ENCODE measurements around the gene FHL5. TPM values are rescaled to one million over a fixed set of nuclear protein-coding genes. Genes with fewer than 3 reads are reported as not detected.
"Not testable (repeated sequence)": the region's sequence is repeated elsewhere in the genome, so short reads cannot be mapped to it uniquely, and the experiment has no call there.

FHL5 gene
- total RNA-seq, 4 donors from 2014 or later = 11.6 to 24.8 (median 18.1) TPM

DNA sequence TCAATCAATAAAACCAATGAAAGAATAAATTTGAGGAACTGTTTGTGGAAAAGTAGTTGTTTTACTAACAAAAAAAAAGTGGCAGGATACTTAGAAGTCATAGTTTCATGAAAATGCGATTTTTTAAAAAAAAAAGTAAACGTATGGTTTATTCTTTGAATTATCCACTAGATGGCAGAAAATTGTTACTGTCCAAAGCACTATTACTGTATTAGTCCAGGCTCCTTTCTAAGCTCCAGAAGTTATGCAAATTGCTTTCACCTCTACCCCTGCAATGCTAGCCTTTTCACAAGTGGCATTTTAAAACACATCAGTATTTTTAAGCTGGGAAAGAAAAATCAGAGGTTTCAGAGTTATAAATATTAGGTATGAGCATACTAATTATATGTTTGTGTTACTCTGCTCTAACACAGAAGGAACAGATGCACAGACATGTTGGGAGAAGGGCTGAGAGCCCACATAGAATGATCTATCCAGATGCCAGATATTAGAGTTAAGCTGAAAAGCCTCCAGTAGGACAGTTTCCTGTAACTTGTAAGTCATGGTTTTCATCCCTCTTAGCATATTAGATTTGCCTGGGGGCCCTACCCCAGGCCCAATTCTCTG is 63.9 kb downstream of the FHL5 start:
- intact Hi-C loops (cut with DNase I; ENCODE audit: low total_unique reads) (no loop called here), in situ Hi-C loops (cut with MboI; ENCODE audit: low sequenced_read_pairs in 4 of 4) (loop anchor here in 1 of 4 donors (25.0 kb wide), 1 partner anchor 435 kb away; no protein-coding TSS in a partner anchor)
- H3K27ac ChIP-seq = no peak overlapping the region
- H3K4me3 ChIP-seq = no peak overlapping the region
- no peak for DNase-seq
- TF ChIP-seq, protein P1, sequence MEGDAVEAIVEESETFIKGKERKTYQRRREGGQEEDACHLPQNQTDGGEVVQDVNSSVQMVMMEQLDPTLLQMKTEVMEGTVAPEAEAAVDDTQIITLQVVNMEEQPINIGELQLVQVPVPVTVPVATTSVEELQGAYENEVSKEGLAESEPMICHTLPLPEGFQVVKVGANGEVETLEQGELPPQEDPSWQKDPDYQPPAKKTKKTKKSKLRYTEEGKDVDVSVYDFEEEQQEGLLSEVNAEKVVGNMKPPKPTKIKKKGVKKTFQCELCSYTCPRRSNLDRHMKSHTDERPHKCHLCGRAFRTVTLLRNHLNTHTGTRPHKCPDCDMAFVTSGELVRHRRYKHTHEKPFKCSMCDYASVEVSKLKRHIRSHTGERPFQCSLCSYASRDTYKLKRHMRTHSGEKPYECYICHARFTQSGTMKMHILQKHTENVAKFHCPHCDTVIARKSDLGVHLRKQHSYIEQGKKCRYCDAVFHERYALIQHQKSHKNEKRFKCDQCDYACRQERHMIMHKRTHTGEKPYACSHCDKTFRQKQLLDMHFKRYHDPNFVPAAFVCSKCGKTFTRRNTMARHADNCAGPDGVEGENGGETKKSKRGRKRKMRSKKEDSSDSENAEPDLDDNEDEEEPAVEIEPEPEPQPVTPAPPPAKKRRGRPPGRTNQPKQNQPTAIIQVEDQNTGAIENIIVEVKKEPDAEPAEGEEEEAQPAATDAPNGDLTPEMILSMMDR (IDR thresholded peaks at IDR 0.05 in 4 of 5, conservative IDR thresholded peaks at IDR 0.05 in 1 of 5) = peak in 1 of 5 experiments; percentile 13
- no peak for TF ChIP-seq POLR2A (IDR thresholded peaks at IDR 0.05)
- no peaks in the 10 kb centered on the region for H3K27me3 ChIP-seq
- no peaks in the 10 kb centered on the region for H3K9me3 ChIP-seq
- no peaks in the 10 kb centered on the region for H3K4me1 ChIP-seq
- H3K36me3 ChIP-seq = no peaks in the 10 kb centered on the region
- ATAC-seq = no peak

DNA sequence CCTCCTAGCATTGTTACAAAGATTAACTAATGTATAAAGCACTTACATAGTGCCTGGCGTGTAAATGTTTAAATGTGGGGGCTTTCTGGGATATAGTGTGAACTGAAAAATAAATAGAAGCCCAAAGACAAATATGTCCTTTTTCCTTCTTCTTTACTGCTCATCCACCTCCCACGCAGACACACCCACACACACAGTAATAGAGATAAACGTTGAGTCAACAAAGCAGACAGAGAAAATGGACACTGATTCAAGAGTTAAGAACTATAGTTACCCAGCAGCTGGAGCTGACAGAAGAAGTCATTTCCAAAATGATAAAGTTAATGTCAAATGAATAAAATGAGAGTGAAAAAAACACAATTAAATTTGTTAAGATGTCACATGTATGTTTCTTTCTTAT is 68.3 kb downstream of the FHL5 start:
- no peak for ATAC-seq
- in situ Hi-C loops (cut with MboI; ENCODE audit: low sequenced_read_pairs in 4 of 4) = loop anchor here in 1 of 4 donors (25.0 kb wide), 1 partner anchor 431 kb away; no protein-coding TSS in a partner anchor
- TF ChIP-seq, protein P1 (IDR thresholded peaks at IDR 0.05 in 4 of 5, conservative IDR thresholded peaks at IDR 0.05 in 1 of 5) = no peak
- TF ChIP-seq POLR2A (IDR thresholded peaks at IDR 0.05) = no peak

DNA sequence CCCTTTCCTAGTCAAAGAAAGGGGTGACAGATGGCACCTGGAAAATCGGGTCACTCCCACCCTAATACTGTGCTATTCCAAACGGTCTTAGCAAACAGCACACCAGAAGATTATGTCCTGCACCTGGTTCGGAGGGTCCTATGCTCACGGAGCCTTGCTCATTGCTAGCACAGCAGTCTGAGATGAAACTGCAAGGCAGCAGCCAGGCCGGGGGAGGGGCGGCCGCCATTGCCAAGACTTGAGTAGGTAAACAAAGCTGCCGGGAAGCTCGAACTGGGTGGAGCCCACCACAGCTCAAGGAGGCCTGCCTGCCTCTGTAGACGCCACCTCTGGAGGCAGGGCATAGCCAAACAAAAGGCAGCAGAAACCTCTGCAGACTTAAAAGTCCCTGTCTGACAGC is 75.1 kb downstream of the FHL5 start:
- intact Hi-C loops (cut with DNase I; ENCODE audit: low total_unique reads); H3K27ac ChIP-seq; H3K4me1 ChIP-seq; ATAC-seq; H3K36me3 ChIP-seq; DNase-seq; H3K9me3 ChIP-seq; H3K4me3 ChIP-seq; H3K27me3 ChIP-seq: not testable (repeated sequence)
- in situ Hi-C loops (cut with MboI; ENCODE audit: low sequenced_read_pairs in 4 of 4) = loop anchor here in 1 of 4 donors (25.0 kb wide), 1 partner anchor 424 kb away; no protein-coding TSS in a partner anchor

More for the DNA sequence above, 68.3 kb downstream of the FHL5 start:
- intact Hi-C loops (cut with DNase I; ENCODE audit: low total_unique reads) = no loop called here
- Histone ChIP-seq H3K27ac (no peak overlapping the region), H3K27me3 (no peaks in the 10 kb centered on the region), H3K9me3 (no peaks in the 10 kb centered on the region), H3K4me3 (no peak overlapping the region), H3K4me1 (no peaks in the 10 kb centered on the region), H3K36me3 (no peaks in the 10 kb centered on the region)
- no peak for DNase-seq

DNA sequence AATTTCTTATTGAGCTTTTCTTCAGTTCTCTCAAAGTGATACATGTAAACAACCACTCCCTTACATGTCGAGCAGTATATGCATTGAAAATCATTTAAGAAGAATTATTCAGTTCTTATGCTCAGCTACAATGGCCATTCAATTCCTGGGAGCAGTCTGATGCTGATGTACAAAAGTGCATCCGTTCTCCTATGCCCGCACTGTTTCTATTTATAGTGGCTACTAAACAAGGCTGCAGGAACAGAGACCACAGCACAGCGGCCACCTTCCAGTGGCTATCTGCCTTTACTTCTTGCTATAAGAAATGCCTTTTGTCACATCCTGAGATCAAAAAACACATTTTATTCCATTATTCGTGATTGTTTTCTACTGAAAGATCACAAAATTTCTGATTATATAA is 82.2 kb downstream of the FHL5 start:
- Histone ChIP-seq H3K36me3 (no peaks in the 10 kb centered on the region), H3K27me3 (no peaks in the 10 kb centered on the region), H3K4me1 (no peaks in the 10 kb centered on the region), H3K4me3 (no peak overlapping the region), H3K9me3 (no peaks in the 10 kb centered on the region), H3K27ac (no peak overlapping the region)
- intact Hi-C loops (cut with DNase I; ENCODE audit: low total_unique reads) (no loop called here), in situ Hi-C loops (cut with MboI; ENCODE audit: low sequenced_read_pairs in 4 of 4) (loop anchor here in 1 of 4 donors (25.0 kb wide), 1 partner anchor 417 kb away; no protein-coding TSS in a partner anchor)
- ATAC-seq = no peak
- DNase-seq = no peak
- TF ChIP-seq, protein P1 (IDR thresholded peaks at IDR 0.05 in 4 of 5, conservative IDR thresholded peaks at IDR 0.05 in 1 of 5) = no peak
- TF ChIP-seq POLR2A (IDR thresholded peaks at IDR 0.05) = no peak

DNA sequence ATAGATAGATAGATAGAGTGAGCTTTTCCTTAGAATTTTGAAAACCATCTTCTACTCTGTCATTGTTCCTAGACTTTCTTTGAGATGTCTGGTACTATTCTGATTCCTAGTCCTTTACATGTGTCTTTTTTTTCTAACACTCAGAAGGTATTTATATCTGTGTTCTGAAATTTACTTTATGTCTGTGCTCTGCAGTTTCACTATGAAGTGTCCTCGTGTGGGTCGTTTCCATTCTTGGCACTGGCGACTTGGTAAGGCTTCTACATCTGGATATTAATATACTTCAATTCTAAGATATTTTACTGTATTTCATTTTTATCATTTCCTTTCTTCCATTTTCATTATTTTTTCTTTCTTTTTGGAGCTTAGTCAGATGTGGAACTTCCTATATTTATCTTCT is 87.0 kb downstream of the FHL5 start:
- Histone ChIP-seq H3K4me3 (no peak overlapping the region), H3K9me3 (no peaks in the 10 kb centered on the region), H3K4me1 (no peaks in the 10 kb centered on the region), H3K27me3 (no peaks in the 10 kb centered on the region), H3K27ac (no peak overlapping the region), H3K36me3 (no peaks in the 10 kb centered on the region)
- ATAC-seq (no peak), DNase-seq (no peak)
- TF ChIP-seq, protein P1 (IDR thresholded peaks at IDR 0.05 in 4 of 5, conservative IDR thresholded peaks at IDR 0.05 in 1 of 5) = no peak
- no peak for TF ChIP-seq POLR2A (IDR thresholded peaks at IDR 0.05)
- intact Hi-C loops (cut with DNase I; ENCODE audit: low total_unique reads) (no loop called here), in situ Hi-C loops (cut with MboI; ENCODE audit: low sequenced_read_pairs in 4 of 4) (loop anchor here in 1 of 4 donors (25.0 kb wide), 1 partner anchor 412 kb away; no protein-coding TSS in a partner anchor)
